Measurements from ENCODE around the gene CSF1R. TPM values are rescaled to one million over a fixed set of nuclear protein-coding genes. Genes with fewer than 3 reads are reported as not detected.

Gene CSF1R
- polyA plus RNA-seq, 1 donor from 2014 or later: not detected

DNA sequence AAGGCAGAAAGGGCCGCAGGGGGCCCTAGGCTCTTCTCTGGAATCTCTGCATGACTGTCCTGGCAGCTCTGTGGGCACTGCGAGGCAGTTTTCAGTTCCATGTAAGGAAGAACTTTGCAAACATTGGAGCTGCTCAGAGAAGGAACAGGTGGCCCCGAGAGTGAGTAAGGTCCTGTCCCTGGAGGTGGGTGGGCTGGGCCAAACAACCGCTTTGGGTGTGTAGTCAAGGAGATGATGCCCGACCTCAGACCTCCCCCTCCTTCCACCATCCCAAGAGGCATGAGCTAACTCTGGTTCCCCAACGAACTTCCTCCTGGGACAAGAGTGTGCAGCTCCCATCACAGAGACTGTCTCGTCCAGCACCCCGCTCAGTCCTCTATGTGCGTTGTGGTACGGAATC lies 20.5 kb downstream of the CSF1R start:
- Histone ChIP-seq H3K9me2 (ENCODE audit: insufficient read depth, low read length) (no peaks in the 10 kb centered on the region), H4K20me1 (ENCODE audit: insufficient read depth) (no peaks in the 10 kb centered on the region), H3K36me3 (ENCODE audit: insufficient read depth, low read length) (no peaks in the 10 kb centered on the region), H3K4me3 (ENCODE audit: low read length) (no peak overlapping the region), H3K79me2 (replicated peaks; ENCODE audit: insufficient read depth, low read length) (no peaks in the 10 kb centered on the region), H3F3A (ENCODE audit: insufficient read depth, low read length, poor library complexity, severe bottlenecking) (no peaks in the 10 kb centered on the region), H3K27ac (ENCODE audit: low read length) (no peak overlapping the region), H3K27me3 (ENCODE audit: insufficient read depth, low read depth, low read length) (no peaks in the 10 kb centered on the region), H3K9me3 (ENCODE audit: low read length) (no peaks in the 10 kb centered on the region), H2AFZ (ENCODE audit: low read depth, low read length) (no peak overlapping the region), H3K4me2 (ENCODE audit: low read length) (no peak overlapping the region), H3K9ac (ENCODE audit: low read length) (no peak overlapping the region)
- TF ChIP-seq RAD21 (conservative IDR thresholded peaks at IDR 0.05) (no peak), TAF1 (IDR thresholded peaks at IDR 0.05; ENCODE audit: low read depth) (no peak), MXI1 (conservative IDR thresholded peaks at IDR 0.05; ENCODE audit: poor library complexity, severe bottlenecking) (no peak), EP300 (conservative IDR thresholded peaks at IDR 0.05; ENCODE audit: poor library complexity, severe bottlenecking) (no peak), SMC3 (conservative IDR thresholded peaks at IDR 0.05; ENCODE audit: poor library complexity) (no peak), POLR2AphosphoS5 (IDR thresholded peaks at IDR 0.05) (no peak), CTCF (IDR thresholded peaks at IDR 0.05; ENCODE audit: poor library complexity, severe bottlenecking) (no peak), REST (IDR thresholded peaks at IDR 0.05; ENCODE audit: borderline replicate concordance) (no peak), EZH2 (IDR thresholded peaks at IDR 0.05; ENCODE audit: borderline replicate concordance, insufficient read depth, low read length, poor library complexity, severe bottlenecking) (no peak)

DNA sequence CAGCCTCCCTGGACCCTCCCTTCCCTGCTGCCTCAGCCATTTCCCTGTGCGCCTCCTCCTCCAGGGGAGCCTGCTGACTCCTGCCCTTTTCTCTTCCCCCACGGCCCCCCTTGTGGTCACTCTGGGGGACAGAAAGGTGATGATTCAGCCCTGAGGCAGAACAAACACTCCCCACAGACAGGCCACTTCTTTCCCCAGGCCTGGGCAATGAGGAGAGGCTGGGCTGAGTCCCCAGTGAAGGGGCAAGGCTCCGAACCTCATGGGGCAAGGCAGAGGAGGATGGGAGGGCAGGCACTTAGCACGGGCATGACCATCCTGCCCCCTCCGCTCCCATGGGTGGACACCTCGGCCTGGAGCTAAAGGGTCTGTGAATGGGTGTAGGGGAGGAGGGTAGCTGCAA lies 21.0 kb downstream of the CSF1R start:
- Histone ChIP-seq H4K20me1 (ENCODE audit: insufficient read depth) (no peaks in the 10 kb centered on the region), H3K79me2 (replicated peaks; ENCODE audit: insufficient read depth, low read length) (no peaks in the 10 kb centered on the region), H3K27ac (ENCODE audit: low read length) (no peak overlapping the region), H3K4me2 (ENCODE audit: low read length) (no peak overlapping the region), H3K36me3 (ENCODE audit: insufficient read depth, low read length) (no peaks in the 10 kb centered on the region), H3K4me3 (ENCODE audit: low read length) (no peak overlapping the region), H3K9me3 (ENCODE audit: low read length) (no peaks in the 10 kb centered on the region), H3K9ac (ENCODE audit: low read length) (no peak overlapping the region), H2AFZ (ENCODE audit: low read depth, low read length) (no peak overlapping the region), H3K27me3 (ENCODE audit: insufficient read depth, low read depth, low read length) (no peaks in the 10 kb centered on the region), H3F3A (ENCODE audit: insufficient read depth, low read length, poor library complexity, severe bottlenecking) (no peaks in the 10 kb centered on the region), H3K9me2 (ENCODE audit: insufficient read depth, low read length) (no peaks in the 10 kb centered on the region)
- no peak for TF ChIP-seq RAD21 (conservative IDR thresholded peaks at IDR 0.05)
- TF ChIP-seq REST (IDR thresholded peaks at IDR 0.05; ENCODE audit: borderline replicate concordance): no peak
- TF ChIP-seq SMC3 (conservative IDR thresholded peaks at IDR 0.05; ENCODE audit: poor library complexity): no peak
- TF ChIP-seq CTCF (IDR thresholded peaks at IDR 0.05; ENCODE audit: poor library complexity, severe bottlenecking): no peak
- no peak for TF ChIP-seq TAF1 (IDR thresholded peaks at IDR 0.05; ENCODE audit: low read depth)
- TF ChIP-seq EP300 (conservative IDR thresholded peaks at IDR 0.05; ENCODE audit: poor library complexity, severe bottlenecking): no peak
- TF ChIP-seq EZH2 (IDR thresholded peaks at IDR 0.05; ENCODE audit: borderline replicate concordance, insufficient read depth, low read length, poor library complexity, severe bottlenecking): no peak
- no peak for TF ChIP-seq POLR2AphosphoS5 (IDR thresholded peaks at IDR 0.05)

Measured in neural cell (in vitro differentiated cells).